Heart left ventricle (tissue), 13 donors: ENCODE measurements around the gene SCAMP5.

ENCODE experiments used
- POLR2A ChIP-seq, 2 donors: fragments of 450-650 bp; IDR thresholded peaks; one replicate each; pipeline ENCODE4 v1.6.1; 2017; ENCODE audit warnings: antibody characterized with exemption in 2 of 2, mild to moderate bottlenecking in 2 of 2, moderate library complexity in 2 of 2
- TF ChIP-seq, protein P1 (sequence below), 12 donors: fragments of 200-600 bp; sonication (generic) in 4 of 12; IDR thresholded peaks; one replicate each; pipeline versions ENCODE4 v1.5.0 to v1.8.0; 2018 to 2022; ENCODE audit warnings: antibody characterized with exemption in 12 of 12, mild to moderate bottlenecking in 5 of 12
- donor health status: ischemic (EF 13 %, LVEDD 7.1; RV severe dilation, severe dysfunction).
- donor health status: DM: no; HTN: yes; CAD: no.
- donor health status: DM: no; HTN: no; CAD: no.
- donor health status: ischemic (EF 25% LVEDD 6.9; RV normal size, moderate dysfunction).
- donor health status: ischemic (EF 25% LVEDD 5.7; RV mildly dilated, moderate dysfunction).
- donor health status: ischemic (EF 35%, LVEDD 5.7; RV mildly dilated, moderate dysfunction).
- donor health status: nonischemic (EF 11% LVEDD 7.7; RV severe dilation, severe dysfunction).
- donor health status: DM: yes; HTN: yes; CAD: no.
- donor health status: PGD.
- donor health status: ischemic (EF 29% LVEDD 5.4; RV normal size, mild dysfunction).
- donor health status: nonischemic (EF 23%, LVEDD 6.1; RV moderate dilation, normal function).

DNA sequence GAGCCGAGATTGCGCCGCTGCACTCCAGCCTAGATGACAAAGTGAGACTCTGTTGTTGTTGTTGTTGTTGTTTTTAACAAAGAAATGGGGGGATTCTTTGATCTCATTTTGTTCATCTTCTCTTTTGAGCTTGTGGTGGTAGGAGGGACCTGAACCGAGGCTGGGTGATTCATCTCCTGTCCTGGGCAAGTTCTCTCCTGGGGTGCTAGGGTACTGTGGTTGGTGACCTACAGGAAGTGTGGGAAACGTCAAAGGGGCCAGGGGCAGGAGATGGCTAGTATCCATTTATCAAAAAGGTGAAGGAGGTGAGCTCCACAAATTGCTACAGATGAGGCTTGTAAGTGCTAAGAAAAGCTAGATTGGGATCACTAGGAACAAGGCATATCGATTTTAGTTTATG lies 42.3 kb downstream of the SCAMP5 start:
- TF ChIP-seq, protein P1, sequence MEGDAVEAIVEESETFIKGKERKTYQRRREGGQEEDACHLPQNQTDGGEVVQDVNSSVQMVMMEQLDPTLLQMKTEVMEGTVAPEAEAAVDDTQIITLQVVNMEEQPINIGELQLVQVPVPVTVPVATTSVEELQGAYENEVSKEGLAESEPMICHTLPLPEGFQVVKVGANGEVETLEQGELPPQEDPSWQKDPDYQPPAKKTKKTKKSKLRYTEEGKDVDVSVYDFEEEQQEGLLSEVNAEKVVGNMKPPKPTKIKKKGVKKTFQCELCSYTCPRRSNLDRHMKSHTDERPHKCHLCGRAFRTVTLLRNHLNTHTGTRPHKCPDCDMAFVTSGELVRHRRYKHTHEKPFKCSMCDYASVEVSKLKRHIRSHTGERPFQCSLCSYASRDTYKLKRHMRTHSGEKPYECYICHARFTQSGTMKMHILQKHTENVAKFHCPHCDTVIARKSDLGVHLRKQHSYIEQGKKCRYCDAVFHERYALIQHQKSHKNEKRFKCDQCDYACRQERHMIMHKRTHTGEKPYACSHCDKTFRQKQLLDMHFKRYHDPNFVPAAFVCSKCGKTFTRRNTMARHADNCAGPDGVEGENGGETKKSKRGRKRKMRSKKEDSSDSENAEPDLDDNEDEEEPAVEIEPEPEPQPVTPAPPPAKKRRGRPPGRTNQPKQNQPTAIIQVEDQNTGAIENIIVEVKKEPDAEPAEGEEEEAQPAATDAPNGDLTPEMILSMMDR (IDR thresholded peaks at IDR 0.05), result no peak
- TF ChIP-seq POLR2A (IDR thresholded peaks at IDR 0.05), result no peak
